ENCODE data around the gene ST8SIA5. TPM values are rescaled to one million over a fixed set of nuclear protein-coding genes. Genes with fewer than 3 reads are reported as not detected.

Gene ST8SIA5
- total RNA-seq, 3 donors from 2014 or later = 0.13 TPM; not detected in 2

GRCh38 chr18:46756025-46756558, 761 bp downstream of the ST8SIA5 start:
- peak in 1 of 2 donors; percentile 12 for ATAC-seq
- Mint-ChIP-seq H3K27me3 (ENCODE audit: low read depth) (peaks cover 64% of the 10 kb centered on the region), H3K36me3 (ENCODE audit: insufficient read depth) (no peaks in the 10 kb centered on the region), H3K9me3 (no peaks in the 10 kb centered on the region), H3K4me3 (no peak overlapping the region), H3K4me1 (ENCODE audit: low read depth) (peaks cover 10% of the 10 kb centered on the region)
- no peak for DNase-seq

DNA sequence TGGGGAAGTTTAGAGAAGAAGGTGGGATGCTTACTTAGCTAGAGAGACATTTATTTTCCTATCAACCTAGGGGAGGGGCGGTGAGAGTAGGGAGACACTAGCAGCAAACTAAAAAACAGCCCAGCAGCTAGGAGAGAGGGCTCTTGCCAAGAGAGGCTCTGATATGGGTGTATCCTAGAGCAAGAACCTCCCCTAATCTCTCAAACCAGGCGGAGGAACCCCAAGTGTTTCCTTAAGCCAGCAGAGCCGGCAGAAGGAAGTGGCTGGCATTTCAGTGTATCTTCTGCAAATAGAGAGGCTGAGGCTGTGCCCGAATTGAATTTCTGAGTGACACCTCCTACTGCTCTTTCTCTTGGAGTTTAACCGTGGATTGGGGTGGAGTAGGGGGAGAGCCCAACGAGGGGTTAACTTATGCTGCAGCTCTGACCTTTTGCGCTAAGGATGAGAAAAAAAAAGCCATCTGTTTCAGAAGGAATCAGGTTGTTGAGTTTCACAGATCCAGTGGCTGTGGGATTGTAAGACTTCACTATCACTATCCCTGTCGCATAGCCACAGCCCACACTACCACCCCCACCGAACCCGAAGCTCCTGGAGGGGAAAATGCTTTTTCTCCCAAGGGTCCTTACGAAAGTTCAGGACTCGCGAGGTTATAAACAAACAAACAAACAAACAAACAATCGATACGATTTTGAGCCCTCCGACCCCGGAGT, 1.4 kb downstream of the ST8SIA5 start:
- no peaks in the 10 kb centered on the region for H3K9me3 Mint-ChIP-seq
- H3K36me3 Mint-ChIP-seq (ENCODE audit: insufficient read depth) = no peaks in the 10 kb centered on the region
- peaks cover 61% of the 10 kb centered on the region for H3K27me3 Mint-ChIP-seq (ENCODE audit: low read depth)
- peak; percentile 9 to 26 for ATAC-seq
- no peak overlapping the region for H3K4me3 Mint-ChIP-seq
- DNase-seq = no peak
- peaks cover 10% of the 10 kb centered on the region for H3K4me1 Mint-ChIP-seq (ENCODE audit: low read depth)

- no peak for ATAC-seq
- H3K4me3 Mint-ChIP-seq = no peak overlapping the region
- H3K9me3 Mint-ChIP-seq = no peaks in the 10 kb centered on the region
- H3K36me3 Mint-ChIP-seq (ENCODE audit: insufficient read depth) = no peaks in the 10 kb centered on the region
- peaks cover 10% of the 10 kb centered on the region for H3K4me1 Mint-ChIP-seq (ENCODE audit: low read depth)
- no peak for DNase-seq
- H3K27me3 Mint-ChIP-seq (ENCODE audit: low read depth) = peaks cover 56% of the 10 kb centered on the region
These were observed 2.1 kb downstream of the ST8SIA5 start for GRCh38 chr18:46754661-46755292.

DNA sequence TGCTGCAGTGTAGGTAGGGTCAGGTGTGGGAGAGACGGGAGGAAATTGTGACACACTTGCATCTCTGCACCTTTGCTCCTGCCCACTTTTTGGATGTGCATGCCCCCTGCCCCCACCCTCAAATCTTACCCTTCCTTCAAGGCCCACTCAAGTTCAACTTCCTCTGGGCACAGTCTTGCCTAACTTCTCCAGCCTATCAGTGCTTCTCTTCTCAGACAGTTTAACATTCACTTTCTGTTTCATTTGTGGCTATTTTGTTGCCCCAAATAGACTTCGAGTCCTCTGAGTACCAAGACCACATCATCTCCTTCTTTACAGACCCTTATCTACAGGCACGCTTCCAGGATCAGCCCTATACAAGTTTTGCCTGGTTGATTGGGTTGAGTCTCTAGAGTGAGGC, 2.7 kb downstream of the ST8SIA5 start:
- no peak for ATAC-seq
- no peak overlapping the region for H3K4me3 Mint-ChIP-seq
- peaks cover 10% of the 10 kb centered on the region for H3K4me1 Mint-ChIP-seq (ENCODE audit: low read depth)
- no peak for DNase-seq
- peaks cover 50% of the 10 kb centered on the region for H3K27me3 Mint-ChIP-seq (ENCODE audit: low read depth)
- no peaks in the 10 kb centered on the region for H3K9me3 Mint-ChIP-seq
- H3K36me3 Mint-ChIP-seq (ENCODE audit: insufficient read depth) = no peaks in the 10 kb centered on the region

GRCh38 chr18:46751882-46752281, 5.0 kb downstream of the ST8SIA5 start:
- Mint-ChIP-seq H3K9me3 (no peaks in the 10 kb centered on the region), H3K27me3 (ENCODE audit: low read depth) (peaks cover 31% of the 10 kb centered on the region), H3K36me3 (ENCODE audit: insufficient read depth) (no peaks in the 10 kb centered on the region), H3K4me1 (ENCODE audit: low read depth) (peaks cover 4% of the 10 kb centered on the region), H3K4me3 (no peak overlapping the region)
- ATAC-seq = no peak
- no peak for DNase-seq

DNA sequence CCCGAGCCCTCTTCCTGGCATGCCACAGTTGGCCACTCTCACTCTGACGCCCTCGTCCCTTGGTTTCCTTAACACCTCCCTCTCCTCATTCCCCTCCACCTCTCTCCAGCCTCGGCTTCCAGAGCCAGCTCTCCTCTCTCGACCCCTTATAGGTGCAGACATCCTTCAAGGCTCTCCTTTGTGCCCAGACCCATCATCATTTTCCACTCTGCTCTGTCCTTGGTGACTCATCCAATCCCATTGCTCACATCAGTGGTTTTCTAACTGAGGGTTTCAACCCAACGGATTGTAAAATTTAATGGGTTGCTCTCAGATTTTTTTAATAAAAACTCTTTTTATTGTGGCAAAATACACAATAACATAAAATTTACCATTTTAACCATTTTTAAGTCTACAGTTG, 6.2 kb downstream of the ST8SIA5 start:
- no peak for ATAC-seq
- H3K9me3 Mint-ChIP-seq = peaks cover 3% of the 10 kb centered on the region
- H3K27me3 Mint-ChIP-seq (ENCODE audit: low read depth) = peaks cover 29% of the 10 kb centered on the region

DNA sequence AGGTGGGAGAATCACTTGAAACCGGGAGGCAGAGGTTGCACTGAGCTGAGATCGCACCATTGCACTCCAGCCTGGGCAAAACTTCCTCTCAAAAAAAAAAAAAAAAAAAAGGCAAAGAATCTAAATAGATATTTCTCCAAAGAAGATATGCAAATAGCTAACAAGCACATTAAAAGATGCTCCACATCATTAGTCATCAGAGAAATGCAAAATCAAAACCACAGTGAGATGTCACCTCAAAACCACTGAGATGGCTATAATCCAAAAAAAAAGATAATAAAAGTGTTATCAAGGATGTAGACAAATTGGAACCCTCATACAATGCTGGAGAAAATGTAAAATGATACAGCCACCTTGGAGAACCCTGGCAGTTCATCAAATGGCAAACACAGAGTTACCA, 8.4 kb downstream of the ST8SIA5 start:
- Mint-ChIP-seq H3K4me3 (no peak overlapping the region), H3K9me3 (peaks cover 3% of the 10 kb centered on the region), H3K36me3 (ENCODE audit: insufficient read depth) (no peaks in the 10 kb centered on the region), H3K27me3 (ENCODE audit: low read depth) (peaks cover 23% of the 10 kb centered on the region), H3K4me1 (ENCODE audit: low read depth) (no peaks in the 10 kb centered on the region)
- no peak for DNase-seq
- ATAC-seq = no peak

More for the DNA sequence above, 6.2 kb downstream of the ST8SIA5 start:
- no peak overlapping the region for H3K4me3 Mint-ChIP-seq
- no peaks in the 10 kb centered on the region for H3K36me3 Mint-ChIP-seq (ENCODE audit: insufficient read depth)
- H3K4me1 Mint-ChIP-seq (ENCODE audit: low read depth) = peaks cover 2% of the 10 kb centered on the region
- no peak for DNase-seq

DNA sequence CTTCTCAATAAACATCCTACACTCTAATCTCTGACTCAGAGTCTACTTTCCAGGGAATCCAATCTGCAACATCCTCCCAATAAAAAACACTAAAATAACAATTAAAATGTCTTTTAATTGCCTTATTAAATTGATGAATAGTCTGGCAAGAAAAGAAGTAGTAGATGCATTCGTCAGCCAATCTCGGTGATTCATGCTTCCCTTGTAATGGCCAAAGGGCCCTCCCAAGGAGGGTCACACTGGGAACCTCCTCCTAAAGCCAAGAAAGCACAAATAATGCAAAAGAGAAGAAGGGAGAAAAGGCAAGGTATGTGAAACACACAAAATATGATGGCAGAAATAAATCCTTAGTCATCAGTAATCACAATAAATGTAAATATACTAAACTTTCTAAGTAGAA, 16.8 kb downstream of the ST8SIA5 start:
- no peak overlapping the region for H3K4me3 Mint-ChIP-seq
- H3K9me3 Mint-ChIP-seq = no peaks in the 10 kb centered on the region
- ATAC-seq = no peak
- H3K4me1 Mint-ChIP-seq (ENCODE audit: low read depth) = no peaks in the 10 kb centered on the region
- H3K36me3 Mint-ChIP-seq (ENCODE audit: insufficient read depth) = peaks cover 1% of the 10 kb centered on the region
- no peak for DNase-seq
- H3K27me3 Mint-ChIP-seq (ENCODE audit: low read depth) = peaks cover 48% of the 10 kb centered on the region

DNA sequence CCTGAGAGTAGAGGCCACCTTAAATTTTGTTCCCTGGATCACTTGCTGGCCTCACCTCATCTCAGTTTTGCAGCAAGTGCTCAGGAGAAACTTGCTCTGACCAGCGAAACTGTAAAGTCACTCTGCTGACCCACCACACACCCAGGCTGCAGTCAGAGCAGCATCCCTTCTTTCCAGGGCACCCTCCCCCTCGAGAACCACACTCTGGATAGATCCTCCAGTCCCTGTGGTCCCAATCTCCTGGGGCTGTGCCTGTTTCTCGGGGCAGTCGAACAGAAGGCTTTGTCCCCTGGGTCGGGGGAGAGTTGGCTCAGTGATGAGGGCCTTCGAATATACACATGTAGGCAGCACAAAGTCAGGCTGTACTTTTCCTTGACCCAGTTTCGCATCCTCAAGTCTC, 18.4 kb downstream of the ST8SIA5 start:
- peaks cover 37% of the 10 kb centered on the region for H3K27me3 Mint-ChIP-seq (ENCODE audit: low read depth)
- no peak for ATAC-seq
- H3K36me3 Mint-ChIP-seq (ENCODE audit: insufficient read depth) = peaks cover 1% of the 10 kb centered on the region
- no peaks in the 10 kb centered on the region for H3K4me1 Mint-ChIP-seq (ENCODE audit: low read depth)
- H3K9me3 Mint-ChIP-seq = no peaks in the 10 kb centered on the region
- no peak overlapping the region for H3K4me3 Mint-ChIP-seq
- no peak for DNase-seq

DNA sequence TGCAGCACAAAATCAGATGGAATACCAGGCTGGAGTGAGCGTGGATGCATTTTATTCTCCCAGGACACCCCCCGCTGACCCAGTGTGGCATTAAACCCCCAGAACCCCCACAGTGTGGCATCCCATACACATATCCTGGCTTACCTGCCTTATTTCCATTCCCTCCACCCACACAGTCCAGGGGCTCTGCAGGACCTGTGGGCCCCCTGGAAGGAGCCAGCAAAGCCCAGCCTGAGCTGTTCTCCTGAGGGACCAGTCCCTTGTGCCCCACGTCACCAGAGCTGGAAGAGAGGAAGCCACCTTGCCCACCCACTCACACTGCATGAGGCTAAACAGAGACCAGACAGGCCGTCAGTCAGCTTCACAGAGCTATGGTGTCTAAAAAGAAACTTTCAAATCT, 20.1 kb downstream of the ST8SIA5 start:
- no peak for DNase-seq
- ATAC-seq = no peak
- H3K27me3 Mint-ChIP-seq (ENCODE audit: low read depth) = peaks cover 32% of the 10 kb centered on the region
- H3K36me3 Mint-ChIP-seq (ENCODE audit: insufficient read depth) = no peaks in the 10 kb centered on the region
- no peak overlapping the region for H3K4me3 Mint-ChIP-seq
- no peaks in the 10 kb centered on the region for H3K9me3 Mint-ChIP-seq
- no peaks in the 10 kb centered on the region for H3K4me1 Mint-ChIP-seq (ENCODE audit: low read depth)

GRCh38 chr18:46736135-46736534, 20.7 kb downstream of the ST8SIA5 start:
- no peaks in the 10 kb centered on the region for H3K4me1 Mint-ChIP-seq (ENCODE audit: low read depth)
- no peak overlapping the region for H3K4me3 Mint-ChIP-seq
- H3K27me3 Mint-ChIP-seq (ENCODE audit: low read depth) = peaks cover 30% of the 10 kb centered on the region
- DNase-seq = no peak
- no peak for ATAC-seq
- H3K9me3 Mint-ChIP-seq = peaks cover 5% of the 10 kb centered on the region
- no peaks in the 10 kb centered on the region for H3K36me3 Mint-ChIP-seq (ENCODE audit: insufficient read depth)

GRCh38 chr18:46734981-46735380, 21.9 kb downstream of the ST8SIA5 start:
- no peak for ATAC-seq
- peaks cover 25% of the 10 kb centered on the region for H3K27me3 Mint-ChIP-seq (ENCODE audit: low read depth)
- no peaks in the 10 kb centered on the region for H3K4me1 Mint-ChIP-seq (ENCODE audit: low read depth)
- no peak overlapping the region for H3K4me3 Mint-ChIP-seq
- peaks cover 15% of the 10 kb centered on the region for H3K9me3 Mint-ChIP-seq
- no peak for DNase-seq
- no peaks in the 10 kb centered on the region for H3K36me3 Mint-ChIP-seq (ENCODE audit: insufficient read depth)

DNA sequence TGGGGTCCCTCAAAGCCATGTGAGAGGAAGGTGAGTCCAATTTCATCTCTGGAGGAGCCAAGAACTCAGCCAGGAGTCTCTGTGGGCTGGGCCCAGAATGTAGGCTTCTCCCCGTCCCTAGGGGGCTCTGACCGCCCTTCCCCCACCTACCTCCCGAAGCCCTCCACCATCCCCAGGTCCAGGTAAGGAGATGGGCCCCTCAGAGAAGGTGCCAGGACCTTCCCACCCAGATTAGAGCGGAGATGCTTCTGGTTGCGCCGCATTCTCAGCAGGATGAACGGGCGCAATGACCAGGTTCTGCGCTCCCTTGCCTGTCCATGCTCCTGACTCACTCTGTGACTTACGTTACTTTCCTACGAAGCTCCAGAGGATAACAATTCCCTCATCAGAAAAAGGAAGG, 23.0 kb downstream of the ST8SIA5 start:
- Mint-ChIP-seq H3K9me3 (peaks cover 22% of the 10 kb centered on the region), H3K36me3 (ENCODE audit: insufficient read depth) (no peaks in the 10 kb centered on the region), H3K4me3 (no peak overlapping the region), H3K4me1 (ENCODE audit: low read depth) (no peaks in the 10 kb centered on the region), H3K27me3 (ENCODE audit: low read depth) (peaks cover 17% of the 10 kb centered on the region)
- DNase-seq (no peak), ATAC-seq (no peak)

GRCh38 chr18:46732801-46733200, 24.1 kb downstream of the ST8SIA5 start:
- H3K4me3 Mint-ChIP-seq = no peak overlapping the region
- H3K36me3 Mint-ChIP-seq (ENCODE audit: insufficient read depth) = no peaks in the 10 kb centered on the region
- H3K27me3 Mint-ChIP-seq (ENCODE audit: low read depth) = peaks cover 9% of the 10 kb centered on the region
- H3K9me3 Mint-ChIP-seq = peaks cover 22% of the 10 kb centered on the region
- ATAC-seq = no peak
- no peaks in the 10 kb centered on the region for H3K4me1 Mint-ChIP-seq (ENCODE audit: low read depth)
- no peak for DNase-seq

GRCh38 chr18:46732201-46732600, 24.7 kb downstream of the ST8SIA5 start:
- H3K4me1 Mint-ChIP-seq (ENCODE audit: low read depth) = no peaks in the 10 kb centered on the region
- H3K27me3 Mint-ChIP-seq (ENCODE audit: low read depth) = peaks cover 7% of the 10 kb centered on the region
- ATAC-seq = no peak
- no peak for DNase-seq
- H3K4me3 Mint-ChIP-seq = no peak overlapping the region
- peaks cover 22% of the 10 kb centered on the region for H3K9me3 Mint-ChIP-seq
- H3K36me3 Mint-ChIP-seq (ENCODE audit: insufficient read depth) = no peaks in the 10 kb centered on the region

Measured in activated T-cell treated with anti-CD3 and anti-CD28 coated beads, Interleukin-2, amount 50 U/mL, for 4 hours (primary cell).